GM19397 (cell line): ENCODE results near the gene DACT3.

Source experiments
- ATAC-seq: cut with Tn5 transposase; IDR thresholded peaks from one replicate; pipeline ENCODE4 v1.9.1; 2021; ENCODE audit warnings: mild to moderate bottlenecking, moderate library complexity; ENCODE audit not compliant: unreplicated experiment

The DACT3 gene

DNA sequence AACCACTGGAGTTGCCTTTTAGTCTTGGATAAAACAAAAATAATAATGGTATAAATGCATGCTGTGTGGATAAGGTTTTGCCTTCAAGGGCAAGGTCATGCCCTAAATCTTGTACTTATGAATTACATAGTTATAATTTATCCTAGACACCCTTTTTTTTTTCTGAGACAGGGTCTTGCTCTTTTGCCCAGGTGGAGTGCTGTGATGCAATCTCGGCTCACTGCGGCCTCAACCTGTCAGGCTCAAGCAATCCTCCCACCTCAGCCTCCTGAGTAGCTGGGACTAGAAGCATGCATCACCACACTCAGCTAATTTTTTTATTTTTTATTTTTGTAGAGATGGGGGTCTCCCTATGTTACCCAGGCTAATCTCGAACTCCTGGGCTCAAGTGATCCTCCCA lies 7.7 kb upstream of the DACT3 start:
- no peak for ATAC-seq

DNA sequence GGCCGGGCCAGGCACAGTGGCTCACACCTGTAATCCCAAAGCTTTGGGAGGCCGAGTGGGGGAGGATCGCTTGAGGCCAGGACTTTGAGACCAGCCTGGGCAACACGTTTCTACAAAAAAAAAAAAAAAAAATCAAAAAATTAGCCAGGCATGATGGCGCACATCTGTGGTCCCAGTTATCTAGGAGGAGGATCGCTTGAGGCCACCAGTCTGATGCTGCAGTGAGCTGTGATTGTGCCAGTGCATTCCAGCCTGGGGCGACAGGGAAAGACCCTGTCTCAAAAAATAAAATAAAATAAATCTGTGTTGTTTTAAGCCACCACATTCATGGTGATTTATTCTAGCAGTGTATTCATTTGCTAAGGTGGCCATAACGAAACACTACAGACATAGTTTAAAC lies 4.1 kb upstream of the DACT3 start:
- ATAC-seq: no peak

DNA sequence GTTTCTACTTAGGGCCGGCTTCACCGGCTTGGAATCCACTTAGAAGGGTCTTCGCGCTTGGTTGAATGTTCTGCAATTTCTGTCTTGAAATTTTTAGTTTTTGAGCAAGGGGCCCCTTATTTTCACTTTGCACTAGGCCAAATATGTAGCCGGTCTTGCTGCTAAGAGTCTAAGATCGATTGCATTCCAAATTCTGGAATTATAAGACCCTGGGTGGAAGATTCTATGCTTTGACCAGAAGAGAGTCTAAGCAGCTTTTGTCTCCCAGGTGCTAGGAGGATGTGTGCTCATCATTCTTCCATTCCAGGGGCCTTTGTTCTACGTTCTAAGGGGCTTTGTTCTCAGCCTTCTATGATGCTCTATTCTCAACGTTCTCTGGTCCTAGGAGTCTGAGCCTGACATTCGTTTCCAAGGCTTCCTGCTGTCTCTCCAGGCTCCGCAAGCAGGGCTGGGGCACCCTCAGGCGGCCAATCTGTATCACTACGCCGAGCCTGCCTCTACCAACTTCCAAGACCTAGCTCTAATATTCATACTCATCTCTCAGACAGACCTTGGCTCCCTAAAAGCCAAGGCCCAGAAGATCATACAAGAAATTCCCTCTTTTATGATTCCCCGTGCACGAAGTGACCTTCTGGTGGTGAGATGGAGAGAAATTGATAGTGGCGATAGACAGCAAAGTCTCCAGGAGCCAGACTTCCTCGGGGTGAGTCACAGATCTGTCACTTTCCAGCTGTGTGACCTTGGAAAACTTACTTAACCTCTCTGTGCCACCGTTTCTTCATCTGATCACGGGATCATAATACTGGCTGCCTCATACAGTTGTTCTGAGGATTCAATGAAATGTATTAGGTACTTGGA lies 982 bp upstream of the DACT3 start:
- no peak for ATAC-seq

DNA sequence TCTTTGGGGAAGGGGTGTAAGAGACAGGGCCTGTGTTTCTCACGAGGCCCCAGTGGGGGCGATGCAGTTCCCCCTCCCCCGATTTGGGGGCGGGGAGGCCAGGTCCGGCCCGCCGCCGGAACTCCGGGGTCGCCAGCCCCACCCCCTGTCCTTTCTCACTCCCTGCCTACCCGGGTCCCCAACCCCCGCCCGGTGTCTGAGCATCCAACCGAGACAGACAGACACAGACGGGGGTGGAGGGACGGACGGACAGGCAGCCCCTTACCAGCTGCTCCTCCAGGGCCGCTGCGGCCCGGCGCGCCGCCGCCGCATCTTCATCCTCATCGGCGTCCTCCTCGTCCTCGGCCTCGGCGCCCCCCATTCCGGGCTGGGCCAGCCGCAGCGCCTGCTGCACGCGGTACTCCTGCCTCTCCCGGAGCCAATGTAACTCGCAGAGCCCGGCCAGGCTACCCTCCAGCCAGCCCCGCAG lies 397 bp downstream of the DACT3 start:
- no peak for ATAC-seq

DNA sequence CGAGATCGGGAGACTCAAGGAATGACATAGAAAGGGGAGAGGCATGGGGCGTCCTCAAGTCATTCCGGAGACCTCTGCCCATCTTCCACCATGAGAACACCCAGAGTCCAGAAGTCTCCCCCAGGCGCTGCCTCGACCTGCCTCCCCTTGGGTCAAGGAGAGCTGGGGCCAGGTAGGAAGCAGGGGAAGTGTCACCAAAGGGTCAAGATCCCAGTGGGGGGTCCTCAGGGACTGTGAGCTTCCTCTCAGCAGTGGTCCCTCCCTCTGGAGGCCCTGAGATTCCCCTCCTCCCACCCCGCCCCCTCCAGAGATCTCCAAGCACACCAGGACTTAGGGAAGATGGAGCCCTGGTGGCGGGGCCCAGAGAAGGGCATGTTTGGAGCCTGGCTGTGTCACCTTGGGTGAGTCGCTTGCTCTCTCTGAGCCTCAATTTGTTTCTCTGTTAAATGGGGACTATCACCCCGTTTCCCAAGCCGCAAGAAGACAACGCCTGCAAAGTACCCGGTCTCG lies 919 bp downstream of the DACT3 start:
- no peak for ATAC-seq

DNA sequence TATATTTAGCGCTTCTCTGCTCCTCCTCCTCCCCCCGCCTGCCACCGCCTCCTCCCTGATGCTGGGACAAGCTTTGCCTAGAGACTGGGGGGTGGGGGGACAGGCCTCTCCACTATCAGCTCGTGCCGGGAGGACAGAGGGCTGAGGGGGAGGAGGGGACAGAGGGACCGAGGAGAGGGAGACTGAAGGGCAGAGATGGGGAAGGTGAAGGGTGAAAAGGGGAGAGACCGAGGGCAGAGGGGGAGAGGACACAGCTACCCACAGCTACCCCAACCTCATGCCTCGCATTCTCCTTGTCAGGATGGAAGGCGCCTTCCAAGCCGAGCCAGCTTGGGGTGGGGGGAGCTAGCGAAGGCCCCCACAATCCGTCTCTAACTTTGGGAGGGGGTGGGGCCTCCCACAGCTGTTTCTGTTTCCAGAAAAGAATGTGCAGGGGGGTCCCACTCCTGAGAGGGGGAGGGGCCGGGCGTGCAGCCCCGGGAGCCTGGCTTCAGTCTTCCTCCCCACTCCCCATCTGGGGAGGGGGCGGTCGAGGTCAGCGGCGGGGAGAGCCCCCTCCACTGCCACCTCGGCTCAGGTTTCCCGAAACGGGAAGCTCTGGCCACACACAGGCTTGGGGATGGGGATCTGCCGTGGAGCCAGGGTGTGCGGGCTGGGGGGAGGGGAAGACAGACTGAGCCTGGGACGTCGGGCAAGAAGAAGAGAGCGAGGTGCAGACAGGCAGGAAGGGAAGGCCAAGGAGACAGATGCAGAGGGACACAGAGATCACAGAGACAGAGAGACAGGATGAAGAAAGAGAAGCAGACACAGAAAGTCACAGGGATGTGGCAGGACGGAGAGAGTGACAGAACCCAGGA lies 1.6 kb downstream of the DACT3 start:
- no peak for ATAC-seq

DNA sequence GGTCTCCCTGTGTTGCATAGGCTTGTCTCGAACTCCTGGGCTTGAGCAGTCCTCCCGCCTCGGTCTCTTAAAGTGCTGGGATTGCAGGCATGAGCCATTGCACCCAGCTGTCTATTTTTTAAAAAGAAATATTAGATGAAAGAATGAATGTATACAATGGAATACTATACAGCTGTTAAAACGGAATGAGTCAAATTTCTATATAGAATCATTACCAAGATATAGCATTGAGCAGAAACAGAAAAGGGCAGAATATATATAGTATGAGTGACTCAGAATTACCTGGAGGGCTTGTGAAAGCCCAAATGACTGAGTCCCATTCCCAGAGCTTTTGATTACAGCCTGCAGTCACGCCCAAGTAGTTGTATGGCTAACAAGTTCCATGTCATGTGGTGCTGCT lies 4.4 kb downstream of the DACT3 start:
- ATAC-seq: no peak

DNA sequence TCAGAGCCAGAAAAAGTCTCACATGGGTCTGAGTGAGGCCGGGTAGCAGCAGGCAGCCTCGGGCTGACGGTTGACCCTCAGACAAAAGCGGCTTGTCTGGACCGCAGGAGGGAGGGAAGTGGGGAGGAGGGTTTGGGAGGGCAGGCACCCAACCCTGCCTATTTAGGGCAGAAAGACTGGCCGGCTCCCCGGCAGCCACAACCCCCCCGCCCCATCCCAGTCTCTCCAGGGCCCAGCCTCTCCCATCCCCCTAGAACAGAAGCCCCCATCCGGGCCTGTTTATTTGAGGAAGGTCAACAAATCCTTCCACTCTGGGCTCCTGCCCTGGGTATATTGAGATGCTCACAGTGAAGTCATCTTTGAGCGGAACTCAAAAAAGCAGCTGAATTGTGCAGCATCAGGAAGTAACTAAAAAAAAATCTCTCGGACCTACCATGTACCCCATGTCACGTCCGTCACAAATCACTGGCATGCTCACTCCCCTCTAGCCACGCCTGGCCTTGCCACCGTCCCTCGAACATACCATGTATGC lies 6.3 kb downstream of the DACT3 start:
- no peak for ATAC-seq

DNA sequence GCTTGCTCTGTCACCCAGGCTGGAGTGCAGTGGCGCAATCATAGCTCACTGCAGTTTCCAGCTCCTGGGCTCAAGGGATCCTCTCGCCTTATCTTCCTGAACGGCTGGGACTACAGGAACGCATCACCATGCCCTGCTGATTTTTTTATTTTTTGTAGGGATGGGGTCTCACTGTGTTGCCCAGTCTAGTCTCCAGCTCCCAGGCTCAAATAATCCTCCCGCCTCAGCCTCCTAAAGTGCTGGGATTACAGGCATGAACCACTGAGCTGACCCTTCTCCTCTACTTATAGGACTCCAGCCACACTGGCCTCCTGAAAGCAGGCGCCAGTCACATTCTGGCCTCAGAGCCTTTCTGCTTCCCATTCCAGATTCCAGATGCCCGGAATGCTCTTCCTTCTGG lies 10.5 kb downstream of the DACT3 start:
- ATAC-seq: no peak

DNA sequence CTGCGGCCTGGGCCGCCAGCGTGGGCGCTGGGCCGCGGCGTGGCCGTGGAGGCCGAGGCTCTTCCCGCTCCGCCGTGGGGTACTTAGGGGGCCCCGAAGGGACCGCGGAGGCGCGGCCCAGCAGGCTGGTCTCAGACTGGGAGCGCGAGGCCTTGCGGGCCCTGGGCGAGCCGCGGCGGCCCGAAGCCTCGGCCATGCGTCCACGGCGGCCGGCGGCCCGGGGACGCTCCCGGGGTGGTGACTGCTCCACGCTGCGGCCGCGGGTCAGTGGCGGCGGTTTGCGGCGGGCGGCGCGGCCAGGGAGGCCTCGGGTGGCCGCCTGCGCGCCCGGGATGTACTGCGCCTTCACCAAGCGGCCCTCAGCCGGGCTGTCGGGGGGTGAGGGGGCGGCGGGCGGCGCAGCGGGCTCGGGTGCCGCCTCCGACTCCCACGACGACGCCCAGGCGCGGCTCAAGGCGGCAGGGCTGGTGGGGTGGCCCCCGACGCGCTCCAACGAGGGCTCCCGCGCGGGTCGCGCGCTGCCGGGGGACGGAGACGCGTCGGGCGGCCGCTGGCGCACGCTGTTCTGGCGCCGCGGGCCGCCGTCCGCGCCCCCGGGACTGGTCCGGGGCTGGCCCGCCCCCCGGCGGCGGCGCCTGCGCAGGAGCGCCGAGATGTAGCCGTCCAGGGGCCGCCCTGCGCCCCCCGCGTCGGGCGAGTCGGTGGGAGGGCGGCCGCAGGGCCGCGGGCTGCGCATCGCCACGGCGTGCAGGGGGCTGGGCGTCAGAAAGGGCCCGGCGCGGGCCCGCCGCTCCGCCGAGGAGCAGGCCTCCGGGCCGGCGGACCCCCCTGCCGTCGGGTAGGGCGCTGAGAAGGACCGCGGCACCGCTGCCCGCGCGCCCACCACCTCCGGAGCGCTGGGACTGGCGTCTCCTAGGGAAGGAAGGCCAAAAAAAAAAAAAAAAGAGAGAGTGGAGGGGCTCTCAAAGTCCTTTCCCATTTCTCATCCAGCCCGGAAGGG lies 11.7 kb downstream of the DACT3 start:
- ATAC-seq: no peak

DNA sequence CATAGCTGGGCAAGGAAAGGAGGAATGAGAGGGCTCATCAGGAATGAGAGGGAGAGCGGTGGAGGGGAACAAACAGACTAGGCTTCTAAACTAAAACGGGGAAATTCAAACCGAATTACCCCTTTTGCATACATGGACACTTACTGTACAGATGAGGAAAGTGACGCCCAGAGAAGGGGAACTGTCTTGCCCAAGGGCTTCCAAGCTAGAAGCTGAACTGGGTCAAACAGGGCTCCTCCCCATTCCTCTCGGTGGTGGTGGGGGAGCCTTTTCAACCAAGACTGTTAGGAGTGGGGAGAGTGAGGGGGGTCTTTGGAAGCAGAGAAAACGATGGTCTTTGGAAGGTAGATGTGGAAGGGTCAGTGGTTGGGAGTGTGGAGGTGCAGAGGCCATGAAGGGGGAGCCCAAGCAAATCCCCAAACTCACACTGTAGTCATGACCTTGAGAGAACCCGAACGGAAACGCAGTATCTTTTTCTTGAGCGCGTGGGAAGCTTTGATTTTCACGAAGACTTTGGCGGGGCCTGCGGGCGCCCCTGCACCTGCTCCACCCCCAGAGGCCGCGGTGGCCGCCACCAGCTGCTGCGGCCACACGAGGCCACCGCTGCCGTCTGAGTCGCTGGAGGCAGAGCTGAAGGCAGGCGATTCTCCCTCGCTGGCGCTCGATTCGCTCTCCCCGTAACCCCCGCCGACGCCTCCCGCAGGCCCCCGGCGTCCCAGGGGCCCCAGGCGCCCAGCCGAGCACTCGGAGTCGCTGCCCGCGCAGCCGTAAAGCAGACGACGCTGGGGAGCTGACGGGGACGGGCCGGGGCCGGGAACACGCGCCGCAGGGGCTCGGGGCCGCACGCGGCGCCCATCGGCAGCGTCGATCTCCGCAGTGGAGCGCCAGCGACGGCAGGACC lies 12.7 kb downstream of the DACT3 start:
- ATAC-seq: no peak

DNA sequence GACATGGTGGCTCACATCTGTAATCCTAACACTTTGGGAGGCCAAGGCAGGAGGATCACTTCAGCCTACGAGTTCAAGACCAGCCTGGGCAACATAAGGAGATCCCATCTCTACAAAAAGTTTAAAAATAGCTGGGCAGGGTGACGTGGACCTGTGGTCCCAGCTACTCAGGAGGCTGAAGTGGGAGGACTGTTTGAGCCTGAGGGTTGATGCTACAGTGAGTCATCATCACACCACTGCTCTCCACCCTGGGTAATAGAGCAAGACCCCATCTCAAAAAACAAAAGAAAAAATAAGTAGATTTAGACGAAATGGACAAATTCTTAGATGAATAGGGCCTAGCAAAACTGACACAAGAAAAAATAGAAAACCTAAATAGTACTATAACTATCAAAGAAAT lies 14.6 kb downstream of the DACT3 start:
- no peak for ATAC-seq

DNA sequence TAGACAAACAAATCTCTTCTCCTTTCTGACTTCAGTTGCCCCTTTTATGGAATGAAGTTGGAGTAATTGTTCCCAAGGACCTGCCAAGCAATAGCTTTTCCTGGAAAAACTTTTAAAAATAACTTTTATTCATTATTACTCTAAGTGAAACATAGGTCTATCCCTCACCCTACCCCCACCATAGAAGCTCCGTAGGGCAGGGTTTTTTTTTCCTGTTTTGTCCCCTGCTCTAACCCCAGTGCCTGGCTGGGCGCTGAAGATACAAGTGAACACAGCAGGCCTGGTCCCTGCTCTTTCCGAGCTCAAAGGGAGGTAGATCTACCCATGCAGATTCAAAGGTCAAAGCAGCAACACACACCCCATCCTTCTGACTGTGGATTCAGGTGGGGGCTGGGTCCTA lies 16.3 kb downstream of the DACT3 start:
- ATAC-seq: no peak

DNA sequence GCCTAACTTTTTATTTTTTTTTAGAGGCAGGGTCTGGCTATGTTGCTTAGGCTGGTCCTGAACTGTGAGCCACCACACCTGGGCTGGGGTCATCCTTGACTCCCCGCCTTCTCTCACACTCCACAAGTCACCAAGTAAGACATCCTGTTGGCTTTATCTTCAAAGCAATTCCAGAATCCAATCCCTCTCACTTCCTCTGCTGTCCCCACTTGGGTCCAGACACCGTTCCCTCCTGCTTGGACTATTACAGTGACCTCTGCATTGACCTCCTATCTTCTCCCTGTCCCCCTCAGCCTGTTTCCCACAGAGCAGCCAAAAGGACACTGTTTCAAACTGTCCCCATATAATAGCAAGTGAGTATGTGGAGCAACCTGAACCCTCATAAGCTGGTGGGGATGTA lies 20.3 kb downstream of the DACT3 start:
- no peak for ATAC-seq

DNA sequence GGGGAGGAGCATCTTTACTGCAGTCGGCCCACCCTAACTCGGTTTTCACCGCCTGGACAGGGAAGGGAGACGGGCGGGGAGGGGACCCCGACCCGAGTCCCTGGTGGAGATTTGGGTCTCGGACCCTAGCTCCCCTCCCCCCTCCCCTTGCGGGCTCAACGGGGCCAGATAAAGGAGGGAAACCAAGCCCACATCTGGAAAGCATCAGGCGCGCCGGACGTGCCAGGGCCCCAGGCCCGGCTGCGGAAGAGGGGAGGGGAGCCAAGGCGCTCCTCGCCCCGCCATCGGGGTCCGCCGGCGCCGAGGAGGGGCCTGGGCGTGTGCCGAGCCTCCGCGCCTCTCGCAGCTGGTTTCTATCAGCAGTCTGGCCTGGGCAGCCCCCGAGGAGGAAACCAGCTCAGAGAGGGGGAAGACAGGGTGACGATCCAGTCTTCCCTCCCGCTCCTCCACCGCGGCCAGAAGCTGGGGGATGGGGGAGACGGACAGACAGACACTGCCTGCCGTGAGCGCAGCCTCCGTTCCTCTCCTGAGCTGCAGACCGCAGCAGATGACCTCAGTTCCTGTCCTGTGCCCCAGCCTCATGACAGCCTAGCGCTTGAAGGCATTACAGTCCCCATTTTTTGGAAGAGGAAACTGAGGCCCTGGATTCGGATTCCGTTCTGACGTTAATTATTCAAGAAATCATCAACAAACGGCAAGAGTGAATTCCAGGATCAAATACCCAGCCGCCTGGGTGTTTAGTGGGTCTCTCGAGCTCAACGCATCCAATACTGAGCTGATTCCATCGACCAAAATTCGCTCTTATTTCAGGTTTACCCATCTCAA lies 21.4 kb downstream of the DACT3 start:
- ATAC-seq: no peak

DNA sequence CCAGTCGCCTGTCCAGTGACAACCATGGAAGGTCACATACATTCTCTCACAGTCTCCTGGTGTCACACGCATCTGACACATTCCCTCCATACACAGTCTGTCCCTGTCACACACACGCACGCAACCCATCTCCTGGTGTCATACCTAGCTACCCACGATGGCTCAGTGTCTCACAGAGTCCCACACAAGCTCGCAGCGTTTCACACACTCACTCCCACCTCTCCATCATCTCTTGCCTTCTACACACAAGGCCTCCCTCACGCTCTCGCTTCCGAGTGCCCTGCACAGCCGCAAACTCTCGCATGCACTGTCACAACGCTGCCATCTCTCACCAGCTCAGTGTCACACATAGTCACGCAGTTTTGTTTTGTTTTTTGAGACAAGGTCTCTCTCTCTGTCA lies 23.8 kb downstream of the DACT3 start:
- ATAC-seq: no peak

DNA sequence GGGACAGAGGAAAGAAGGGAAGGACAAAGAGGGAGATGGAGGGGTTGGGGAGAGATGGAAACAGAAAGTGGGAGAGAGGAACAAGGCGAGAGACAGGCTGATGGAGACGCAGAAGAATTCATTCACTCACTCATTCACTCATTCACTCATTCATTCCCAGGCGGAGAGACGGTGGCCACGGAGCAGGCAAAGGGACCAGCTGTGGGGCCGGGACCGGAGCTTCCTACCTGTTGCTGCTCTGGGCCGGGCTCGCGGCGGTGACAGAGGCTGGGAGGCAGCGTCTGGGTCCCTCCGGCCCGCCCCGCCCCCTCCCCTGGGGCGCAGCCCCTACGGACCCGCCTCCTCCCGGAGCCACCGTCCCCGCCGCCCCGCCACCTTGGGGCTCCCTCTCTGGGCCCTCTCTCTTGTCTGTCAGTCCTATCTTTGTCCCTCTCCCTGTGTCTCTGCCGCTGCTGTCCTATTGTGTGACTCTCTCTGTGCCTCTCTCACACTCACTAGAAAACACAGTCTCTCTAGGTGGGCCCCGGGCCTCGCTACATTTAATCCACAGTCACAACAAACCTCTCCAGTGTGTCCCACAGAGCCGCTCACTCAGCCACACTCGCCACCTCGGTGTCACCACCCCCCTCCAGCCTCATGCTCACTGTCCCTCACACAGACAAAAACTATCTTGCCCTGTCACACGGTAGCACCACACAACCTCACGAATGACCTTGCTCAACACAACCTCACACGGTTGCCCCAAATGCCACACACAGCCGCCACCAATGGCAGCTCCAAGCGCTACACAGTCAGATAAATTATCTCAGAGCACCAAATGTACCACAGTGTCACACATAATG lies 24.8 kb downstream of the DACT3 start, which contains the start of gene GNG8:
GNG8 (minus strand) TSS at position 283 of the 842 bp plus-strand sequence. CDS start 1,520 bp downstream, outside the sequence.
- ATAC-seq: no peak
